Measurements from ENCODE around the gene TTC28. TPM values are rescaled to one million over a fixed set of nuclear protein-coding genes. Genes with fewer than 3 reads are reported as not detected.
"Not testable (repeated sequence)": the region's sequence is repeated elsewhere in the genome, so short reads cannot be mapped to it uniquely, and the experiment has no call there.

The TTC28 gene
- polyA plus RNA-seq, 12 donors, result 20.5 to 38.3 (median 28.6) TPM

DNA sequence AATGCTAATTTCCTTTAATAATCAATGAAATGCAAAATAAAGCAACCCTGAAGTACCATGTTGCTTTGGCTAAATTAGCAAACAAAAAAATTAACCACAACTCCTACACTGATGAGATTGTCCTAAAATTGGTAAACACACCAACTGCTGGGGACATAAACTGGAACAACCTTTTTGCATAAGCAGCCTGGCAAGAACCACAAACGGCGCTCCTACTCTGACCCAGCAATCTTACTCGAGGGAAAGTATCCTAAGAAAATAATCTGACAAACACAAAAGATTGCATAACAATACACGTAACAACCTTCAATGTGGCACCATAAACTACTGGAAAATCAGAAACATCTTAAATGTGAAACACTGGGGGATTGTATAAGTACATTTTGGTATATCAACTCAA lies 570.8 kb downstream of the TTC28 start:
- DNase-seq, result no peak

DNA sequence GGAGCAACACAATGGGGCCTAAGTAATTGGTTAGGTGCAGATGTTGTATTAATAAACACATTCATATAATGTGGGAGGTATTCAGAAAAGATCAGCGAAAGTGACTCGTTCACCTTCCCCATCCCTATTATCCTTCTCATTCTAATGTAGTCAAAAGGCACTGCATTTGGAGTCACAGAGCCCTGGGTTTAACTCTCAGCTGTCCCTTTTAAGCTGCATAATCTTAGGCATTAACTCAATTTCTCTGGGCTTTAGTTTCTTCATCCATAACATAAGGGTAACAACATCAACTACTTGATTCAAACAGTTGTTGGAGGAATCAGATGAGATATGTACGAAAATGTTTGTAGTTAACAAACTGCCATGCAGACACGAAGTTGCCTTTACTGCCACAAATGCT lies 573.0 kb downstream of the TTC28 start:
- DNase-seq, result no peak

DNA sequence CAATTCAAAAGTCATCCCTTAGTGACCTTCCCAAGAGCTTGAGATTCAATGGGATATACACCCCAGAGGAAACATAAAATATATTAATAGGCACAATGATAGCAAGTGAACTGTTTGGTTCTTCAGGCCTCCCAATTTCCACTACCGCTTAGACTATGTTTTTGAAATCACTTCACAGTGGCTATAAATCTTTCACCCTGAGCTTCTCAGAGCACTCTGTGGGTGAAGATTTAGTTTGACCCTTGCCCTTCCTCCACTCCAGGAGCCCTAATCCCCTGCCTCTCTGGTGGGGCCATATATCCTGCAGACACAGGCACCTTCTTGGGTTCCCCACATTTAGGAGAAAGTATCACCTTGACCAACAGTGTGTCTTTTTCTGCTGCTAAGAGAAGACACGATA lies 573.7 kb downstream of the TTC28 start:
- DNase-seq, result no peak

DNA sequence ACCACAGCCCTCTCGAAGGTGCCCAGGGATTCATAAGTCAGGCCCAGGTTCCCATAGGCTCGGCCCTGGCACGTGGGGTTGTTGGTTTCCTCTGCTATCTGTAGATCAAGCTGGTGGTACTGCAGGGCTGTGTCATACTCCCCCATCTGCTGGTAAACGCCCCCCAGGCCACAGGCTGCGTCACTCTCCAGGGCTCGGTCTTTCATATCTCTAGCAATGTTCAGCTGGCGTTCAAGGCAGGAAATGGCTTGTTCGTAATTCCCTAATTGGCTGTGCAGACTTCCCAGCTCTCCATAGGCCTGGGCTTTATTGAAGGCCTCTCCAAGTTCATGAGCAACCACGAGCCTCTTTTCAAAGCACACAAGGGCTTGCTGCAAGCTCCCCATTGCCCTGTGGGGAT lies 574.2 kb downstream of the TTC28 start:
- no peak for DNase-seq

DNA sequence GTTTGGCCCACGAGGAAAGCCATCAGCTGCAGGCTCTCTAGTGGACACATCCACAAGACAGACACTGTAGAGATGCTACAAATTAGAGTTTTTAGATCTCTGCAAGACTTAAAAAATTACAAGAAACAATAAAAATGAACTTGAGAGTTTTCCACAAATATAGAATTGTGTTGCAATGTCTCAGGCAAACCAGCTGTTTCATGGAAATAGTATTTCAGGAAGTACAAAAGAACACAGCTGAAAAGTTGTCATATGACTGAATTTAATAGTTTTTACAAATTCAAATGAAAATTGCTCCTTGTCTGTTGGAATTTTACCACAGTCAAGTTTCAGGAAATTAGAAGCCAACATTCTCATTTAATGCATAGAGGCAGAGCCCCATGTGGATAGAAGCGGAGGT lies 576.0 kb downstream of the TTC28 start:
- DNase-seq, result no peak

DNA sequence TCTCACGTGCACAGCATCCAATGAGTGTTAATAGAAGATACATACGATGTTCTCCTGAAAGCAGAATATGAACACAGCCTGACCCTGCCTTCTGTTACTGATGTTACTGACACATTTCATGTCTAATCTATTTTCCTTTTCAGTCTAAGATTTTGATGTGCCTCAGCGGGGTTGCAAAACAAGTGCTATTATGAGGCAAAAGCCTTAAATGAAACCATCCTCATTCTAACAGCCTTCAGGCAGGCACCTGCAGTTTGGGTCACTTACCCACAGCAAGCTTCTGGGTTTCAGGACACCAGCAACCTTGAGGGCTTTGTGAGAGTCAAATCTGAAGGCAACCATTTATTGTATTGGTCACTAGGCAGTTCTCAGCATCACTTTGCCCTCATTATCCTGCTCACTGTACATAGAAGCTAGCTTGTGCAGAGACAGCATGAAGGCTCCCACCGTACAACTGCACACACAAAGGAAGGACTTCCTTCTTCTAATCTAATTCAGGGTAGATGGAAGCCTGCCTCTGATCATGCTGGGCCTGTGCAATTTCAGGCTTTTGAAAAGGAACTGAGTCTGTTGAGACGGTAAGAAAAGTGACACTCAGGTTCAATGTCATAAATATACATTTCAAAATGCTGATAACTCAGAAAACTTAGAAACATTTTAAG lies 577.4 kb downstream of the TTC28 start:
- no peak for DNase-seq

DNA sequence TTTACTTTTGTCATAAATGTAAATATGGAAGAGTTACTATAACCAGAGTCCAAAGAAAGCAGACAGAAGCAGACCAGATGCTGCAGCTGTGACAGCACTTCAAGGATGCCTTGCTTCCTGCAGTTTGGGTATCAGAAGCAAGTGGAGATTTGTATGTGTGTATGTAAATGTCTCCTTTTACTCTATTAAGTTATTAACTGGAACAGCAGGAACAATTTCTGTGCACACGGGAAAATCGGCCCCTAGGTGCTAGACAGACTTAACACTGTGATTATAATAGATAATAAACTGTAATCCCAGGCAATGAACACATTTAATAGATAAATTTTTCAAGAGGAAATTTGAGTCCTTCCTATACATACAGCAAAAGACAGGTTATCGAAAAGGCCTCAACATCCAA lies 582.0 kb downstream of the TTC28 start:
- no peak for DNase-seq

DNA sequence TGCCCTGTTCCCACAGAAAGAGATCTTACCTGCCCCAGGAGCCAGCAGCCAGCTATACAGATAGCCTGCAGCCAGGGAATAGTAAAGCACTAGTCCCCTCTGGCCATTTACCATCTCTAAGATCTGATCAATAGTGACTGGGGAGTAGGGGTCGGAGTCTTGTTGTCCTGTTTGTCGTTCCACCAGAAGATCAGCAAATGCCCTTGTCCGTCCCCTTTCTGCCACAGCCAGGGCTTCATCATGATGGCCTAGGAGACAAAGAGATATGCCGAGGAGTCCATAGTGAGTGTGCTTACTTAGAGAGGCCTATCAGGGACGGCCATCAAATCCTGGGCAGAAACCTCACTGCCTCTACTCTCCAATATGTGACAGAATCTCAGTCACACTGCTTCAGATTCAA lies 583.5 kb downstream of the TTC28 start:
- DNase-seq, result no peak

DNA sequence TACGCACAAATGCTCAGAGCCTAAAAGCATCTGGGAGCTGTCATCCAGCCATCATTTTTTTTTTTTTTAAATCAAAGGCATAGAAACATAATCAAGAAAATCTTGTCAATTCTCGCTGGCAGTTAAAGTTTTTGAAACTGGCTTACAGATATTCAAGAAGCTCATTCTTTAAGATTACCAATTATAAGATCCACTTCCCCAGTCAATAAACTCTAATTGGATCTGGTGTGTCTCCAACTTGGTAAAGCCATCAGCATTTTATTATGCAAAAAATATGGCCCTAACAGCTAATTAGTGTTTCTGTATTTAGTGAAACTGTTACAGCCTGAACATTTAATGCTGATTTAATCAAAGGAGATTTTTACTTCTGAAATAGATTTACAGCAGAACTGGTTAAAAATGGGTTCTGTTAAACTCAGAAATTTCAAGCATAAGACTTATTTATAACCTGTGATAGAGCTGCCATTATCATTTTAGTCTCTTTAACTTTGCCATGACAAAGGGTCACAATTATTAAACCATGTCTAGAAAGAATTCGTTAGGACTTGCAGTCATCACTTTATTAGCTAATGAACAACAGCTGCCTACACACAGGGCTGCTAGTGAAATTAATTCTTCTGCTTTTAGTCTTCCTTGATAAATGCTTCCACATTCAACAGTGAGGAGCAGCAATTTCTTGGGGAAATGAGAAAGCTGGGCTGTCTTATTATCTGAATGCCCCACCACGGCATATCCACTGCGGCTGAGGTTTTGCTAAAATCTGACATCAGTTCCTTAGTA lies 584.1 kb downstream of the TTC28 start:
- DNase-seq, result no peak

DNA sequence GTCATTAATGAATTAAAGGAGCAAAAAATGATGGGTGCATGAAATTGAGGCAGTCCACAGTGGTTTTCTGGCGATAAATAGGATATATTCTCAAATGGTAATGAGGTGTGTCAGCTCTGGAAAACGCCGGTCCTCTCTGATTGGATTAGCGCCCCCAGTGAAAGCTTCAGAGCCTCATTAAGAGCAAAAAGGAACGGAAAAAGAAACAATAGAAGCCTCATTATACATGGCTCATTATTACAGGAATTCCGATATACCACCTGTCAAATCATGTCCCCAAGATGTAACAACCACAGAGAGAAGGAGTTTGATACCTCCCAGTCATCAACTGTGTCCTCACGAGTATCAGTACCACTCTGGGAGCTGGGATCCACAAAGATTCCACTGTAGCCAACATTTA lies 584.9 kb downstream of the TTC28 start:
- no peak for DNase-seq

DNA sequence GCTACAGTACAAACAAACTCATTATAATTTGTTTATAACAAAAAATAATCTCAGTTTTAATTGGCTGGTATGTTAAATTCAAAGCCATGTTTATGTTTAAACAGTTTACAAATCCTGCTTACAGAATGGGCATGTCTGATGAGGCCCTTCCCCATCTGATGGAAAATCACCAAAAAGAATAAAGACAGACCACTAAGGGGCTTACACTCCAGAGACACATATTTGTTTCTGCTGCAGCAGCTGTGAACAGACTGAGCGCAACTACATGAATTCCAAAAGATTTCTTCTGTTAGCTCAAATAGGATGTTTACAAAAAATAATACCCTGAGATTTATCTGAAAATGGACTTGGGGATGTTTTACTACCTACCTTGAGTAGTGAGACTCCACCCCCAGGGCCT lies 585.9 kb downstream of the TTC28 start:
- no peak for DNase-seq

DNA sequence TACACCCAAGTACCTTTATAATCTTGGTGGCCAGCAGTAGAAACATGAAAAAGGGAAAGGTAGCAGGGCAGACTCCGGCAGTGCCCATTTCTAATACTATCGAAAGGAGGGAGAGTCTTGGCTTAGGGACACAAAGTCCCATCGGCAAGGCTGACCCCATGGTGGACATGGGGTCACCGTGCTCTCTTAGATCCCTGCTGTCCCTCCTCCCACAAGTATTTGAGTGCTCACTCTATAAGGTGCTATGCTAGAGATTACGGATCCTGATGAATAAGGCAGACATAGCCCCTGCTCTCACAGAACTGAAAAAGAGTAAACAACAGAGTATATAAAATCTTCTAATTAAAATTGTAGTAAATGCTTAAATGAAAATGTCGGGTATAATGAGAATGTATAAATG lies 588.2 kb downstream of the TTC28 start:
- no peak for DNase-seq

DNA sequence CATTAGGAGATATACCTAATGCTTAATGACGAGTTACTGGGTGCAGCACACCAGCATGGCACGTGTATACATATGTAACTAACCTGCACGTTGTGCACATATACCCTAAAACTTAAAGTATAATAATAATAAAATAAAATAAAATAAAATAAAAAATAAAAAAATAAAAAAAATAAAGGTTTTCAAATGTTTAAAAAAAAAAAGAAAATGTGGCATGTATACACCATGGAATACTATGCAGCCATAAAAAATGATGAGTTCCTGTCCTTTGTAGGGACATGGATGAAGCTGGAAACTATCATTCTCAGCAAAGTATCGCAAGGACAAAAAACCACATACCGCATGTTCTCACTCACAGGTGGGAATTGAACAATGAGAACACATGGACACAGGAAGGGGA lies 590.1 kb downstream of the TTC28 start:
- not testable (repeated sequence) for DNase-seq

DNA sequence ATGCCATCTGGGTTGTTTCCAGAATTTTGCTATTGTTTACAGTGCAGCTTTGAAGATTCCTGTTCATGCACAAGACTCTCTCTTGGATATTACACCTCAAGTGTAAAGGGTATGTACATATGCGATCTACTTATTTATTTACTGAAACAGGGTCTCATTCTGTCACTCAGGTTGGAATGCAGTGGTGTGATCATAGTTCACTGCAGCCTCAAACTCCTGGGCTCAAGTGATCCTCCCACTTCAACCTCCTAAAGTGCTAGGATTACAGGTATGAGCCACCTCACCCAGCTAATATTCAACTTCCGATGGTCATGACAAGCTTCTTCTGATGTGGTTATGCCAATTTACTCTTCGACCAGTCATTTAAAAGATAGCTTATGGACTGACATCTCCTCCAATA lies 602.5 kb downstream of the TTC28 start:
- DNase-seq, result no peak

DNA sequence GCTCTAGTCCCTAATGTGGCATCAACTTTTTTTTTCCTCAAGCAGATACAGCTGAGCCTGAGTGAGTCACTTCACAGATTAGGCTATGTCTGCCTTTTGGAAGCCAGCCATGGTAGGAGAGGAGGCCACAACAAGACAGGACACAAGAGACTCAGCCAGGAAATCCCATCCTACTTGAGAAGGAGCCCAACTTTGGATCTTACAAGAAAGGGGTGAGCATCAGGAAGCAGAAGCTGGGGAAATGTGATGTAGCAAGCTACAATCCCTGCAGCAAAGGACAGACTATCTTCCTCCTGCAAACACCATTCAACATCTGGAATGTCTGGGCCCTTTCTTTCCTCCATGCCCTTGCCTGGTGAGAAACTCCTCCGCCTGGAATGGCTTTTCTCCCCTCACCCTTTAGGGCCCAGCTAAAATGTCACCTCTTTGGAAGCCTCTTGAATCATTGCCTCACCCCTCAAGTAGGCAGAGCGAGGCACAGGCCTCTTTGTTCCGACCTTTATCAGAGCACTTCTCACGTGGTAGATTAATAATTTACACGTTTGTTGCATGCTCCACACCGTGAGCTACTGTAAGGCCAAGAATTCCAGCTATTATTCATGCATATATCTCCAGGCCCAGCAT lies 604.2 kb downstream of the TTC28 start:
- DNase-seq, result peak; percentile 63

DNA sequence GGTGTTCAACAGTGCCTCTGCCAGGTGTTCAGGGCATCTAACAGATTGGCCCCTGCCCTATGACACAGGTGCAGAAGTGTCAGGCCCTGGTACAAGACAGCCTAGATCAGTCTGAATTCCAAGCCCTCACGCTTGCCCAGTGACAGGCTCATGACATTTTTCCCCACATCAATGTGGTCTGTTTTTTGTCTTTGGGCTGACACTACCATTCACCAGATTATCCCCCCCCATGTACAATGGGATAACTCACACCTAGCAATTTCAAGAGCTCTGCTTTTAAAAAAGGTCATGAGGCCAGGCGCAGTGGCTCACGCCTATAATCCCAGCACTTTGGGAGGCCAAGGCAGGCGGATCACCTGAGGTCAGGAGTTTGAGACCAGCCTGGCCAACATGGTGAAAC lies 605.1 kb downstream of the TTC28 start:
- DNase-seq, result no peak

DNA sequence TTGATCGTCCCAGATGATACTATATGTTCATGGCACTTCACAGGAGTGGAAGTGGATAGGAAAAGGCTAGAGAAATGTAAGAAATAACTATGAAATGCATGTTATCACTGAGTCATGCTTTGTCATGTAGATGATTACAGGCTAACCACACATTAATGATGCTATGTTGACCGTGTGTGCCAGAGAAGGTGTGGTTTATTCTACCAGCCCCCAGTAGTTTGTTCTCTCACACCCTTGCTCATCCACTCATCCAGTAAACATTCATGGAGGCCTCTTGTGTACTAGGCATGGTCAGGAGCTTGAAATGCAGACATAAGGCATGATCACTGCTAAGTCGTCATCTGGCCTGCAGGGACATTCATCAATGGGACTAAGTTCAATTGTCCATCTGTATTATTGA lies 607.6 kb downstream of the TTC28 start:
- no peak for DNase-seq

DNA sequence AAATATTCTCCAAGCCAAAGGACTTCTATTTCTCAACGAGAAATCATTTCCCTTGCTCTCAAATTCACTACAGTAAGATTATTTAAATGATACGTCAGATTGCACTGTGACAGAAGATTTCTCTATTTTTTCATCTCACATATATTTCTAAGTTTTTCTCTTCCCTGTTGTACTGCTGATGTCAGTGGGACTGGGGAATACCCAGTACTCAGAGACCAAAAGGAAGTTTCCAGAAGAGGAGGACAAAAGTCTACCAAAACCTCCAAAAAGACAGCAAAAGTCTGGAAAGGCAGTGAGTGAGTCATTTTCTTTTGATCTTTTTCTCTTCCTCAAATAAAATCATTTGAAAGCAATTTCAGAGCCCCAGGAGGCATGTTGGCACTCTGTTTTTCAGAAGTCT lies 610.8 kb downstream of the TTC28 start:
- DNase-seq, result no peak

DNA sequence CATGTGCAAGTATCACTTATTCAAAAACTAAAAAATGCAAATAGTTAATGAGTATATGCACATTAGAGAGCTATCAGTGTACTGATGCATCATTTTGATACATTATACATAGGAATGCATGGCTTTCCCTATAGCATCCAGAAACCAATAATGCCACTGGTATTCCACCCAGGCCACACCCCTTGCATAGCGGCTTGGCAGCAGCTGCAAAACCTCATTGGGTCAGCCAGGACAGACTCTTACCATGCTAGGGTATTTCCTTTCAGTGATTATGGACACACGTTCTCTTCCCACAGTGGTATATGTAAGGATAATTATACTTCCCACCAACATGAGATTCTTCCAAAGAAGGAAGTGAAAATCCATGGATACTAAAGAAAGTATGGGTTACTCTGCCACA lies 614.7 kb downstream of the TTC28 start:
- no peak for DNase-seq

DNA sequence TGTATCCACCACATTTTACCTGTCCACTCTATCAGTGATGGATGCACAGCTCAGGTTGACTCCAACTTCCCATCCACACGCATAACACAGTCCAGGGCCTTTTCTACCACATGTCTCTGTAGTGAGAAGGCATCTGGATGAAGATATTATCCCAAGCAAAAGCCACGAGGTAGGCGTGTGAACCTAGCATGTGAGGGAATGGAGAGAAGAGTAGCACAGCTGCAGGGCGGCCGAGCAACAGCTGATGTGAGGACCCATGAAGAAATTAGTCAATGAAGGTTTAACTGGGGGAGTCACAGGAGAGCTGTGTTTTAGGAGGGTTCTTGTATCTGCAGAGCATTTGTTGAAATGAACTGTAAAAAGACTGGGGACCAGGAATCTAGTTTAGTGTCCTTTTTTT lies 616.0 kb downstream of the TTC28 start:
- DNase-seq, result no peak

DNA sequence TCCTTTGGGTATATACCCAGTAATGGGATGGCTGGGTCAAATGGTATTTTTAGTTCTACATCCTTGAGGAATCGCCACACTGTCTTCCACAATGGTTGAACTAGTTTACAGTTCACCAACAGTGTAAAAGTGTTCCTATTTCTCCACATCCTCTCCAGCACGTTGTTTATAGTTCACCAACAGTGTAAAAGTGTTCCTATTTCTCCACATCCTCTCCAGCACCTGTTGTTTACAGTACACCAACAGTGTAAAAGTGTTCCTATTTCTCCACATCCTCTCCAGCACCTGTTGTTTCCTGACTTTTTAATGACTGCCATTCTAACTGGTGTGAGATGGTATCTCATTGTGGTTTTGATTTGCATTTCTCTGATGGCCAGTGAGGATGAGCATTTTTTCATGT lies 619.0 kb downstream of the TTC28 start:
- not testable (repeated sequence) for DNase-seq

DNA sequence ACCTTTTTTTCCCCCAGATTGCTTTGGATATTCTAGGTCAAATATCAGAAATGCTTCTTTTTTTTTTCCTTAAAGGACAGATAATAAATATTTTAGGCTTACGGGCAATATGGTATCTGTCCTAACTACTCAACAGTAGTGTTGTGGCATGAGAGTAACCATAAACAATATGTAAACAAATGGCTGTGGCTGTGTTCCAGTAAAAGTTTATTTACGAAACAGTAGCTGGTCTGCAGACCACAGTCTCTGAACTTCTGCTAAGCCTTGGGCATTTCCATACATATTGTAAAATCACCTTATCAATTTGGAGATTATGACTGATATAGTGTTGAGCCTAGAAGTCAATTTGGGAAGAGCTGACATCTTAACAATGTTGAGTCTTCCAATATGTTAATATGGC lies 621.6 kb downstream of the TTC28 start:
- no peak for DNase-seq

DNA sequence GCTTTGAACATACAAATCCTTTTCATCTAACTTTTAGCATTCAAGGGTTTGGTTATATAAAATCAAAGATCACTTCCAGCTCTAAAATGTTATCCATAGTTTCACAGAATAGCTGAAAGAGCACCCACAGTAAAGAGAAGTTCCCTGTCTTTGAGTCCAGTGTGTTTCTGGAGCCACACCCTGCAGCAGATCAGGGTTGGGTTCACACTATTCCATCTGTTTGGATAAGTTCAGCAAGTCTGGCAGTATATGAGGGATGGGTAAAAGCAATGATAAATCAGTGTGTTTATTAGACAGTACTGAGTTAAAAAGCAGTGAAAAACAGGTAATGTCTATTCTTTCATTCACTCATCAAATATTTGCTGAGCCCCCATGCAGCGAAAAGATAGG lies 624.8 kb downstream of the TTC28 start:
- DNase-seq, result no peak
